ENCODE measurements around the gene IL5RA.

DNA sequence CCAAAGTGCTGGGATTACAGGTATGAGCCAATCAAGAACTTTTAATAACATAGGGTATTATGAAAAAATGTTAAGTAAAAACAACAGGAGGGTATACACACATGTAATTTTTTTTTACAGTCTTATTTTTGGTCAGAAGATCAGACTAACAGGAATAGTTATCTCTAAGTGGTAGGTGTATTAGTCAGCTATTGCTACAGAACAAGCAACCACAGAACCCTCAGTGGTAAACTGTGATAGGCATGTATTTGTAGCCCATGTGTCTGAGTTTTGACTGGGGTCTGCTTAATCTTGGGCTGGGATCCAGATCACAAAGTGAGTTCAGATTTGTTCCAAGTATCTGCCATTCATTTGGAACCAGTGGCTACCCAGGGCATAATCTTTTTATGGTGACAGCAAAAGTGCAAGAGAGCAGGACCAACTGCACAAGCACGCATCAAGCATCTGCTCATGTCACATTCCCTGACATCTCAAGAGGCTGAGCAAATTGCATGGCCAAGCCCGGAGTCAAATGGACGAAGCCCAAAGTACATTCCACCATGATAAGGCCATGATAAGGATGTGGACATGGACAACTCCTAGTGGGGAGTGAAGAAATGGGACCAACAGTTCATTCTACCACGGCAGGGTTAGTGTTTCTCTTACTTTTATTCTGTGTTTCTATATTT is 3.0 kb upstream of the IL5RA start:
- TF ChIP-seq, protein P1, sequence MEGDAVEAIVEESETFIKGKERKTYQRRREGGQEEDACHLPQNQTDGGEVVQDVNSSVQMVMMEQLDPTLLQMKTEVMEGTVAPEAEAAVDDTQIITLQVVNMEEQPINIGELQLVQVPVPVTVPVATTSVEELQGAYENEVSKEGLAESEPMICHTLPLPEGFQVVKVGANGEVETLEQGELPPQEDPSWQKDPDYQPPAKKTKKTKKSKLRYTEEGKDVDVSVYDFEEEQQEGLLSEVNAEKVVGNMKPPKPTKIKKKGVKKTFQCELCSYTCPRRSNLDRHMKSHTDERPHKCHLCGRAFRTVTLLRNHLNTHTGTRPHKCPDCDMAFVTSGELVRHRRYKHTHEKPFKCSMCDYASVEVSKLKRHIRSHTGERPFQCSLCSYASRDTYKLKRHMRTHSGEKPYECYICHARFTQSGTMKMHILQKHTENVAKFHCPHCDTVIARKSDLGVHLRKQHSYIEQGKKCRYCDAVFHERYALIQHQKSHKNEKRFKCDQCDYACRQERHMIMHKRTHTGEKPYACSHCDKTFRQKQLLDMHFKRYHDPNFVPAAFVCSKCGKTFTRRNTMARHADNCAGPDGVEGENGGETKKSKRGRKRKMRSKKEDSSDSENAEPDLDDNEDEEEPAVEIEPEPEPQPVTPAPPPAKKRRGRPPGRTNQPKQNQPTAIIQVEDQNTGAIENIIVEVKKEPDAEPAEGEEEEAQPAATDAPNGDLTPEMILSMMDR (IDR thresholded peaks at IDR 0.05), result no peak
- TF ChIP-seq POLR2A (IDR thresholded peaks at IDR 0.05), result no peak
- no peak for TF ChIP-seq POLR2AphosphoS5 (IDR thresholded peaks at IDR 0.05)
